Stimulated activated CD8-positive, alpha-beta memory T cell treated with anti-CD3 and anti-CD28 coated beads, Interleukin-15, amount 100 ng/mL, for 4 hours (primary cell): ENCODE measurements around the gene PSMB8.
"Not testable (repeated sequence)": the region's sequence is repeated elsewhere in the genome, so short reads cannot be mapped to it uniquely, and the experiment has no call there.

Experiments used
- DNase-seq, 2 donors: peaks; one replicate each; pipeline ENCODE4 v3.0.0-alpha.2; 2020; ENCODE audit warnings: low read depth in 2 of 2

The PSMB8 gene

GRCh38 chr6:32843979-32844838 is at the start of gene PSMB8:
Gene PSMB8 (minus strand): TSS chr6:32844047. CDS start chr6:32843996, 51 bp downstream.
- peak; percentile 92 to 99 for DNase-seq

GRCh38 chr6:32890831-32891230 is 47.0 kb upstream of the PSMB8 start:
- DNase-seq, result no peak

- DNase-seq, result no peak
Observed at GRCh38 chr6:32889533-32889932, 45.7 kb upstream of the PSMB8 start.

- no peak for DNase-seq
Observed at GRCh38 chr6:32888576-32888975, 44.7 kb upstream of the PSMB8 start.

- DNase-seq, result no peak
Observed at GRCh38 chr6:32887616-32888015, 43.8 kb upstream of the PSMB8 start.

- DNase-seq, result no peak
Observed at GRCh38 chr6:32886681-32887383, 43.0 kb upstream of the PSMB8 start.

GRCh38 chr6:32885698-32886286 is 41.9 kb upstream of the PSMB8 start:
- no peak for DNase-seq

- DNase-seq, result no peak
Observed at GRCh38 chr6:32883789-32884188, 39.9 kb upstream of the PSMB8 start.

- DNase-seq, result no peak
Observed at GRCh38 chr6:32882879-32883250, 39.0 kb upstream of the PSMB8 start.

GRCh38 chr6:32880962-32881361 is 37.1 kb upstream of the PSMB8 start:
- not testable (repeated sequence) for DNase-seq

GRCh38 chr6:32879691-32880090 is 35.8 kb upstream of the PSMB8 start:
- no peak for DNase-seq

GRCh38 chr6:32876603-32877002 is 32.8 kb upstream of the PSMB8 start:
- DNase-seq, result no peak

- not testable (repeated sequence) for DNase-seq
Observed at GRCh38 chr6:32873947-32874346, 30.1 kb upstream of the PSMB8 start.

GRCh38 chr6:32868257-32868788 is 24.5 kb upstream of the PSMB8 start:
- DNase-seq, result peak; percentile 54 to 75

- DNase-seq, result no peak
Observed at GRCh38 chr6:32867554-32868256, 23.9 kb upstream of the PSMB8 start.

GRCh38 chr6:32867022-32867477 is 23.2 kb upstream of the PSMB8 start:
- no peak for DNase-seq

GRCh38 chr6:32865724-32866443 is 22.0 kb upstream of the PSMB8 start:
- no peak for DNase-seq

GRCh38 chr6:32862725-32863124 is 18.9 kb upstream of the PSMB8 start:
- DNase-seq, result no peak

- DNase-seq, result no peak
Observed at GRCh38 chr6:32860674-32861073, 16.8 kb upstream of the PSMB8 start.

- DNase-seq, result no peak
Observed at GRCh38 chr6:32858194-32858593, 14.3 kb upstream of the PSMB8 start.
